Measurements from ENCODE around the gene ROM1. TPM values are rescaled to one million over a fixed set of nuclear protein-coding genes. Genes with fewer than 3 reads are reported as not detected.

ROM1 gene
- total and polyA plus RNA-seq, 2 experiments from 2014 or later: 0.24 to 0.65 TPM

DNA sequence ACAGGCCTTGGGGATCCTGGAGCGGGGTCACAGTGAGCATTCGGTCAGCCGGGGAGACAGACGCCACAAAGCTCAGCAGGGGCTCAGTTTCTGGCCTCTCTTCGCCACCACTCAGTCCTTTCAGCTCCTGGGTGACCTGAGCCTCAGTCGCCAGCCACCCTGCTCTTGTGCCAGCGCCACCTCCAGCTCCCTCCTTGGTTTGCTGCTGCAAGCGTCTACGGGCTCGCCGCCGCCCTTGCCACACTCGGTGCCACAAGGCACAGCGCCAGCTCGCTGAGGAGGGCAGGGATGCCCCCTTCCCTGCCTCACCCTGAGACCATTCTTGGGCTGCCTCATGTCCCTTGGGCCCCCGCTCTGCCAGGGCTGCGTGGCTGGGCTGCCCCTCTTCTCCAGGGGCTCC lies 37.9 kb upstream of the ROM1 start (continued):
- no peak for TF ChIP-seq EZH2 (IDR thresholded peaks at IDR 0.05; ENCODE audit: low read depth, unreplicated experiment)
- TF ChIP-seq, protein P1, sequence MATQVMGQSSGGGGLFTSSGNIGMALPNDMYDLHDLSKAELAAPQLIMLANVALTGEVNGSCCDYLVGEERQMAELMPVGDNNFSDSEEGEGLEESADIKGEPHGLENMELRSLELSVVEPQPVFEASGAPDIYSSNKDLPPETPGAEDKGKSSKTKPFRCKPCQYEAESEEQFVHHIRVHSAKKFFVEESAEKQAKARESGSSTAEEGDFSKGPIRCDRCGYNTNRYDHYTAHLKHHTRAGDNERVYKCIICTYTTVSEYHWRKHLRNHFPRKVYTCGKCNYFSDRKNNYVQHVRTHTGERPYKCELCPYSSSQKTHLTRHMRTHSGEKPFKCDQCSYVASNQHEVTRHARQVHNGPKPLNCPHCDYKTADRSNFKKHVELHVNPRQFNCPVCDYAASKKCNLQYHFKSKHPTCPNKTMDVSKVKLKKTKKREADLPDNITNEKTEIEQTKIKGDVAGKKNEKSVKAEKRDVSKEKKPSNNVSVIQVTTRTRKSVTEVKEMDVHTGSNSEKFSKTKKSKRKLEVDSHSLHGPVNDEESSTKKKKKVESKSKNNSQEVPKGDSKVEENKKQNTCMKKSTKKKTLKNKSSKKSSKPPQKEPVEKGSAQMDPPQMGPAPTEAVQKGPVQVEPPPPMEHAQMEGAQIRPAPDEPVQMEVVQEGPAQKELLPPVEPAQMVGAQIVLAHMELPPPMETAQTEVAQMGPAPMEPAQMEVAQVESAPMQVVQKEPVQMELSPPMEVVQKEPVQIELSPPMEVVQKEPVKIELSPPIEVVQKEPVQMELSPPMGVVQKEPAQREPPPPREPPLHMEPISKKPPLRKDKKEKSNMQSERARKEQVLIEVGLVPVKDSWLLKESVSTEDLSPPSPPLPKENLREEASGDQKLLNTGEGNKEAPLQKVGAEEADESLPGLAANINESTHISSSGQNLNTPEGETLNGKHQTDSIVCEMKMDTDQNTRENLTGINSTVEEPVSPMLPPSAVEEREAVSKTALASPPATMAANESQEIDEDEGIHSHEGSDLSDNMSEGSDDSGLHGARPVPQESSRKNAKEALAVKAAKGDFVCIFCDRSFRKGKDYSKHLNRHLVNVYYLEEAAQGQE (IDR thresholded peaks at IDR 0.05; ENCODE audit: unreplicated experiment): no peak

DNA sequence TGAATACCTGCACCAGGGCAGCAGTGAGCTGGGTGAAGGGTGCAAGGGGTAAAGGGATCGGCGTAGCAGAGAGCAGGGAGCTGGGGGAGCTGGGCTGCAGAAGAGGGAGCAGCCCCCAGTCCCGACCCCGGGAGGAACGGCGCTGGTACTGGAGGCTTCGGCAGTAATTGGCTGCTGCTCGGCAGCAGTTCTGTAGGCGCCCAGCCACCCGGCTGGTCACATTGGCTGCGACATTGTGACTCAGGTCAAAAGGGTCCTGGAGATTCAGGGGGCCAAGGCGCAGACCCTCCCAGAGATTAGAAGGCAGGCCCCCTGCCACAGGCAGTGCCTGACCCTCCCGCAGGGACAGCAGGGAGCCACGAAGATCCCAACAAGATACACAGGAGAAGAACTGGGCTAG lies 37.2 kb upstream of the ROM1 start:
- Mint-ChIP-seq H3K4me3 (peak overlapping the region; percentile 99; the same call in 1 of the 3 replicates), H3K27ac (no peak overlapping the region), H3K9me3 (no peaks in the 10 kb centered on the region), H3K27me3 (ENCODE audit: insufficient read depth, low read depth, poor library complexity) (peaks cover 16% of the 10 kb centered on the region), H3K36me3 (ENCODE audit: low read depth) (peaks cover 57% of the 10 kb centered on the region), H3K4me1 (peaks cover 29% of the 10 kb centered on the region)
- H3F3A ChIP-seq (replicated peaks; ENCODE audit: low read depth): peaks cover 32% of the 10 kb centered on the region
- ATAC-seq (no peak), DNase-seq (ENCODE audit: low spot score) (no peak)
- no peak overlapping the region for H3K27ac ChIP-seq (ENCODE audit: low read depth)
- H3K4me2 ChIP-seq: no peak overlapping the region
- H4K20me1 ChIP-seq (replicated peaks; ENCODE audit: insufficient read depth): peaks cover 22% of the 10 kb centered on the region
- no peak overlapping the region for H2AFZ ChIP-seq
- no peak for TF ChIP-seq ETS1 (IDR thresholded peaks at IDR 0.05)
- TF ChIP-seq, protein P1 (IDR thresholded peaks at IDR 0.05; ENCODE audit: unreplicated experiment): no peak
- TF ChIP-seq, protein P2, sequence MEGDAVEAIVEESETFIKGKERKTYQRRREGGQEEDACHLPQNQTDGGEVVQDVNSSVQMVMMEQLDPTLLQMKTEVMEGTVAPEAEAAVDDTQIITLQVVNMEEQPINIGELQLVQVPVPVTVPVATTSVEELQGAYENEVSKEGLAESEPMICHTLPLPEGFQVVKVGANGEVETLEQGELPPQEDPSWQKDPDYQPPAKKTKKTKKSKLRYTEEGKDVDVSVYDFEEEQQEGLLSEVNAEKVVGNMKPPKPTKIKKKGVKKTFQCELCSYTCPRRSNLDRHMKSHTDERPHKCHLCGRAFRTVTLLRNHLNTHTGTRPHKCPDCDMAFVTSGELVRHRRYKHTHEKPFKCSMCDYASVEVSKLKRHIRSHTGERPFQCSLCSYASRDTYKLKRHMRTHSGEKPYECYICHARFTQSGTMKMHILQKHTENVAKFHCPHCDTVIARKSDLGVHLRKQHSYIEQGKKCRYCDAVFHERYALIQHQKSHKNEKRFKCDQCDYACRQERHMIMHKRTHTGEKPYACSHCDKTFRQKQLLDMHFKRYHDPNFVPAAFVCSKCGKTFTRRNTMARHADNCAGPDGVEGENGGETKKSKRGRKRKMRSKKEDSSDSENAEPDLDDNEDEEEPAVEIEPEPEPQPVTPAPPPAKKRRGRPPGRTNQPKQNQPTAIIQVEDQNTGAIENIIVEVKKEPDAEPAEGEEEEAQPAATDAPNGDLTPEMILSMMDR (conservative IDR thresholded peaks at IDR 0.05; ENCODE audit: low read depth in 2 of 2): no peak
- peaks cover 28% of the 10 kb centered on the region for H3K79me2 ChIP-seq (replicated peaks; ENCODE audit: insufficient read depth)
- H3K4me3 ChIP-seq: no peak overlapping the region
- no peaks in the 10 kb centered on the region for H3K27me3 ChIP-seq (ENCODE audit: insufficient read depth)
- peaks cover 24% of the 10 kb centered on the region for H3K4me1 ChIP-seq (ENCODE audit: insufficient read depth)
- no peaks in the 10 kb centered on the region for H3K9me2 ChIP-seq (ENCODE audit: insufficient read depth)
- H3K36me3 ChIP-seq (ENCODE audit: insufficient read depth): peaks cover 19% of the 10 kb centered on the region

Data from GM23338 (cell line).